PC-9 (cell line): ENCODE data around the gene RNF121. TPM values are rescaled to one million over a fixed set of nuclear protein-coding genes. Genes with fewer than 3 reads are reported as not detected.

Experiments
- BruUV-seq: library from RNA; stranded (reverse); fragments of 400-500 nt; replicated peaks from 2 replicates; lab custom pipeline; 2021; lab: Mats Ljungman, UMichigan
- CTCF ChIA-PET: fragments of 300-600 bp; sonication (Branson Sonifier 250); formaldehyde crosslinking; loops from one replicate; lab custom pipeline; 2022; ENCODE audit warnings: antibody characterized with exemption; lab: Charles Lee
- POLR2A ChIA-PET: fragments of 300-600 bp; sonication (Branson Sonifier 250); formaldehyde crosslinking; loops from one replicate; lab custom pipeline; 2022; ENCODE audit warnings: antibody characterized with exemption; ENCODE audit not compliant: unreplicated experiment; lab: Charles Lee
- DNase-seq, 2 experiments: peaks; one replicate each; pipeline versions ENCODE4 v3.0.0 to v3.0.0-alpha.2; 2015 to 2022; ENCODE audit warnings: mixed read lengths in 1 of 2
- H2AFZ ChIP-seq: fragments of 200-600 bp; sonication (generic); 2 replicates; pipeline ENCODE4 v1.8.1; 2017; ENCODE audit warnings: antibody characterized with exemption
- H3F3A ChIP-seq: fragments of 200-600 bp; sonication (generic); 2 replicates; pipeline ENCODE4 v1.8.1; 2017; ENCODE audit warnings: antibody characterized with exemption, mild to moderate bottlenecking, low read depth; ENCODE audit not compliant: insufficient read depth
- H3K27ac ChIP-seq: fragments of 200-600 bp; sonication (generic); 2 replicates; pipeline ENCODE4 v1.6.1; 2016; ENCODE audit warnings: mixed run types
- H3K27me3 ChIP-seq: fragments of 200-600 bp; sonication (generic); 2 replicates; pipeline ENCODE4 v1.6.1; 2016; ENCODE audit warnings: low read depth, mixed run types; ENCODE audit not compliant: insufficient read depth
- H3K36me3 ChIP-seq: fragments of 200-600 bp; sonication (generic); 2 replicates; pipeline ENCODE4 v1.6.1; 2016; ENCODE audit warnings: low read depth, mixed run types
- H3K4me1 ChIP-seq: fragments of 200-600 bp; sonication (generic); replicated peaks from 2 replicates; pipeline ENCODE4 v1.6.1; 2016; ENCODE audit warnings: mixed run types; ENCODE audit not compliant: insufficient read depth
- H3K4me2 ChIP-seq: fragments of 200-600 bp; sonication (generic); 2 replicates; pipeline ENCODE4 v1.6.1; 2017; ENCODE audit warnings: mixed run types
- H3K4me3 ChIP-seq: fragments of 200-600 bp; sonication (generic); 2 replicates; pipeline ENCODE4 v1.6.1; 2016; ENCODE audit warnings: mixed run types
- H3K79me2 ChIP-seq: fragments of 200-600 bp; sonication (generic); 2 replicates; pipeline ENCODE4 v1.6.1; 2017; ENCODE audit warnings: low read depth, mixed run types
- H3K9me2 ChIP-seq: fragments of 200-600 bp; sonication (generic); 2 replicates; pipeline ENCODE4 v1.8.1; 2017; ENCODE audit warnings: mild to moderate bottlenecking; ENCODE audit not compliant: insufficient read depth
- H3K9me3 ChIP-seq: fragments of 200-600 bp; sonication (generic); 2 replicates; pipeline ENCODE4 v1.8.1; 2016; ENCODE audit warnings: low read depth; ENCODE audit not compliant: insufficient read depth
- H4K20me1 ChIP-seq: fragments of 200-600 bp; sonication (generic); 2 replicates; pipeline ENCODE4 v1.8.1; 2017; ENCODE audit not compliant: insufficient read depth
- EZH2 ChIP-seq: fragments of 200-600 bp; sonication (generic); IDR thresholded peaks from 2 replicates; pipeline ENCODE4 v1.8.0; 2017; ENCODE audit warnings: antibody characterized with exemption, low read depth
- intact Hi-C: fragments of 100-400 bp; cut with micrococcal nuclease; formaldehyde crosslinking; loops from one replicate; pipeline ENCODE4 v1.10.0; 2022; ENCODE audit not compliant: unreplicated experiment
- total RNA-seq: library from RNA; stranded (reverse); gene quantifications from 2 replicates; pipeline ENCODE4 v1.2.3, GENCODE V29; 2021
- TF ChIP-seq, protein P1 (sequence below): fragments of 200-600 bp; sonication (generic); conservative IDR thresholded peaks from 2 replicates; pipeline ENCODE4 v1.6.1; 2017; ENCODE audit warnings: mixed run types, antibody characterized with exemption, mild to moderate bottlenecking, moderate library complexity

RNF121 gene
- total RNA-seq, 1 experiment from 2014 or later = 41.2 TPM

DNA sequence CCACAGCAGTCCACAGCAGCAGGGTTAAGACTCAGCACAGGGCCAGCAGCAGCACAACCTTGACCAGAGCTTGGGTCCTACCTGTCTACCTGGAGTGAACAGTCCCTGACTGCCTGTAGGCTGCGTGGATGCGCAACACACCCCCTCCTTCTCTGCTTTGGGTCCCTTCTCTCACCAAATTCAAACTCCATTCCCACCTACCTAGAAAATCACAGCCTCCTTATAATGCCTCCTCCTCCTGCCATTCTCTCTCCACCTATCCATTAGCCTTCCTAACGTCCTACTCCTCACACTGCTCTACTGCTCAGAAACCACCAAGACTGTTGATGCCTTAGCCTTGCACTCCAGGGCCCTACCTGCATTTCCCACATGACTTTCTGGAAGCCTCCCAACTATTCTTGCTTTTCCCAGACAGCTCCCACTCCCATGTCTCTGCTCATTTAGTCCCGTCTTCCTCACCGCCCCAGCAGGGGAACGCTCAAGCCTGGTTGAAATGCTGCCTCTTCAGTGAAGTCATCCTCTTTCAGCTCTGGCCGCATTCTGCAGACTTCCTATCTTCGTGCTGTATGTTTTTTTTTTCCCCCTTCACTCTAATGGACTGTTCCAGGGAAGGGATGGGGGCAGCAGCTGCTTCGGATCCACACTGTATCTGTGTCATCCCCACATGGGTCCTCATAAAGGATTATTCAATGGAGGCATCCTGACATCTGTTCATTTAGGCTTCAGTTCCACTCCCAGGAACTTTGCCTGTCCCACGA lies 73.2 kb downstream of the RNF121 start:
- no peaks in the 10 kb centered on the region for H3K9me2 ChIP-seq
- no peak for DNase-seq
- H3K9me3 ChIP-seq = no peaks in the 10 kb centered on the region
- intact Hi-C loops = no loop called here
- ChIA-PET CTCF (no interaction called here), POLR2A (interaction anchor here (0.6 kb wide), 1 partner anchor 72 kb away, joined by 3 read pairs; no protein-coding TSS in a partner anchor)
- peaks cover 30% of the 10 kb centered on the region; the same call in 1 of the 2 replicates for H3F3A ChIP-seq
- no peaks in the 10 kb centered on the region for H3K27me3 ChIP-seq
- H3K27ac ChIP-seq = no peak overlapping the region
- BruUV-seq = no TSS peak
- H3K4me2 ChIP-seq = no peak overlapping the region
- no peaks in the 10 kb centered on the region for H3K4me1 ChIP-seq
- H3K79me2 ChIP-seq = no peaks in the 10 kb centered on the region
- no peak overlapping the region for H3K4me3 ChIP-seq
- no peak overlapping the region for H2AFZ ChIP-seq
- 0 out of 2 replicates have a peak, but pooled peaks cover 11% of the 10 kb centered on the region for H3K36me3 ChIP-seq
- TF ChIP-seq, protein P1, sequence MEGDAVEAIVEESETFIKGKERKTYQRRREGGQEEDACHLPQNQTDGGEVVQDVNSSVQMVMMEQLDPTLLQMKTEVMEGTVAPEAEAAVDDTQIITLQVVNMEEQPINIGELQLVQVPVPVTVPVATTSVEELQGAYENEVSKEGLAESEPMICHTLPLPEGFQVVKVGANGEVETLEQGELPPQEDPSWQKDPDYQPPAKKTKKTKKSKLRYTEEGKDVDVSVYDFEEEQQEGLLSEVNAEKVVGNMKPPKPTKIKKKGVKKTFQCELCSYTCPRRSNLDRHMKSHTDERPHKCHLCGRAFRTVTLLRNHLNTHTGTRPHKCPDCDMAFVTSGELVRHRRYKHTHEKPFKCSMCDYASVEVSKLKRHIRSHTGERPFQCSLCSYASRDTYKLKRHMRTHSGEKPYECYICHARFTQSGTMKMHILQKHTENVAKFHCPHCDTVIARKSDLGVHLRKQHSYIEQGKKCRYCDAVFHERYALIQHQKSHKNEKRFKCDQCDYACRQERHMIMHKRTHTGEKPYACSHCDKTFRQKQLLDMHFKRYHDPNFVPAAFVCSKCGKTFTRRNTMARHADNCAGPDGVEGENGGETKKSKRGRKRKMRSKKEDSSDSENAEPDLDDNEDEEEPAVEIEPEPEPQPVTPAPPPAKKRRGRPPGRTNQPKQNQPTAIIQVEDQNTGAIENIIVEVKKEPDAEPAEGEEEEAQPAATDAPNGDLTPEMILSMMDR = no peak
- no peak for TF ChIP-seq EZH2
- peaks cover 7% of the 10 kb centered on the region for H4K20me1 ChIP-seq

DNA sequence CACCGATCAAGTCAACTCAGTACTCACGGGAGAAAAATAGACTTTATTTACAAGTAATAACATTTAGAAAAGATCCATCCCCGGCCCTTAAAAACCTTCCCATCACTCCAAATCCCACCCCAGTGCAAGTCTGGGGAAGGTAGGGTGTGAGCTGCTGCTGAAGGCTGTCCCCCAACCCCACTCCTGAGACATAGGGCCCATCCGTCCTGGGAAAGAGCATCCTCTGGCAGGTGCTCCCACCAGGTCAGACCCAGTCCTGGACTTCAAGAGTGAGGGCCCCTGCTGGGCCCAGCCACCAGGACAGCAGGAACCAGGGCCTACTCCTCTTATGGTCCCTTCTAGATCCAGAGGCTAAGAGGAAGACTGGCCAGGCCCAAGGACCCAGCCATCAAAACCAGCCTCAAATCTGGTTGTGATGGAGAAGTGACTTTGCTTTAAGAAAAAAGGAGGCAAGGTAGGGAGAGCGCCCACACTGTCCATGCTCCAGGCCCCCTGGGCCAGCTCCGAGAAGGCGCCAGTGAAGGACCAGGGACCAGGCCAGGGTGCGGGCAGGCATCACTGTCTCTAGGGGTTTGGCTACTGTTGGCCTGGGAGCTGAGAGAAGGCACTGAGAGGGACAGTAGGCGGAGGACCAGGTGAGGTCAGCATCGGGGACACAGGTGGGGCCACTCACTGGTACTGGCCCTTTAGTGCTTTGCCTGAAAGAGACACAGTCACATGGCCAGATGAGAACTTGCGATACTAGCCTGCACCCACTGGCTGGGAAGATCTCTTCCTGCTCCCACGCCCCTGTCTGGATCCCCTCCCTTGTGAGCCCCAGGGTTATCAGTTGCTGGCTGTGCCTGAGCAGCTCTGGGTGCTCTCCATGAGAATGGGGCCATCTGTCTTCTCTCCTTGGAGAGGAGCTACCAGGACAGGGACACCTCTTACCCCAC lies 74.3 kb downstream of the RNF121 start:
- ChIA-PET POLR2A (interaction anchor here (0.6 kb wide), 1 partner anchor 71 kb away, joined by 3 read pairs; no protein-coding TSS in a partner anchor), CTCF (no interaction called here)
- Histone ChIP-seq H3K4me3 (no peak overlapping the region), H3K36me3 (peaks cover 20% of the 10 kb centered on the region; the same call in 1 of the 2 replicates), H3K9me2 (no peaks in the 10 kb centered on the region), H3K4me2 (no peak overlapping the region), H2AFZ (no peak overlapping the region), H3K79me2 (no peaks in the 10 kb centered on the region), H3K27me3 (no peaks in the 10 kb centered on the region), H3K4me1 (no peaks in the 10 kb centered on the region), H3K27ac (no peak overlapping the region), H4K20me1 (peaks cover 16% of the 10 kb centered on the region), H3K9me3 (no peaks in the 10 kb centered on the region), H3F3A (peaks cover 35% of the 10 kb centered on the region; the same call in 1 of the 2 replicates)
- DNase-seq = no peak
- BruUV-seq = TSS peak; percentile 34
- TF ChIP-seq, protein P1 = no peak
- intact Hi-C loops = no loop called here

DNA sequence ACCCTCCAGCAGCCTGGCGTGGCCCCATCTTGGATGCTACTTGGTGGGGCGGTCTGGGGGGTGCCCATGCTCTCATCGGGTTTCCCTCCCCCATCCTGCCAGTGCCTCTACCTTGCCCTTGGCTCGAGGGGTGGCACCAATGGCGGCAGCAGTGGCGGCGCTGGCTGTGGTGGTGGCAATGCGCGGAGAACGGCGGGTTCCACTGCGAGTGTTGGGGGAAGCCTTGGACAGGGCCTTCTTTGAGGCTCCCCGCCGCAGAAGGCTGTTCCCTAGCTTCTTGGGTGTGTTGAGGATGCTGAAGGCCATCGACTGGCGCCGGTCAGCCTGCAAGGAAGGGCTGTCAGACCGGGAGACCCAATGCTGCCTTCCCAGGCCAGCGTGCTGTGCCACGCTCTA lies 74.9 kb downstream of the RNF121 start:
- ChIA-PET CTCF (no interaction called here), POLR2A (no interaction called here)
- Histone ChIP-seq H2AFZ (no peak overlapping the region), H3K4me2 (no peak overlapping the region), H4K20me1 (peaks cover 17% of the 10 kb centered on the region), H3K27ac (no peak overlapping the region), H3K79me2 (no peaks in the 10 kb centered on the region), H3F3A (peaks cover 41% of the 10 kb centered on the region; the same call in 1 of the 2 replicates), H3K4me1 (no peaks in the 10 kb centered on the region), H3K36me3 (peaks cover 23% of the 10 kb centered on the region; the same call in 1 of the 2 replicates), H3K4me3 (no peak overlapping the region), H3K27me3 (no peaks in the 10 kb centered on the region), H3K9me2 (no peaks in the 10 kb centered on the region), H3K9me3 (no peaks in the 10 kb centered on the region)
- no peak for DNase-seq
- BruUV-seq = no TSS peak
- TF ChIP-seq EZH2 = no peak
- TF ChIP-seq, protein P1 = no peak
- intact Hi-C loops = no loop called here
